ENCODE results near the gene ERC1. TPM values are rescaled to one million over a fixed set of nuclear protein-coding genes. Genes with fewer than 3 reads are reported as not detected.
"Not testable (repeated sequence)": the region's sequence is repeated elsewhere in the genome, so short reads cannot be mapped to it uniquely, and the experiment has no call there.

ERC1 gene
- total RNA-seq, 6 experiments from 2014 or later: 44.1 to 48.9 (median 47.9) TPM

- DNase-seq: no peak
- H3K4me1 Mint-ChIP-seq (ENCODE audit: low read depth): peaks cover 50% of the 10 kb centered on the region
- TF ChIP-seq, protein P1, sequence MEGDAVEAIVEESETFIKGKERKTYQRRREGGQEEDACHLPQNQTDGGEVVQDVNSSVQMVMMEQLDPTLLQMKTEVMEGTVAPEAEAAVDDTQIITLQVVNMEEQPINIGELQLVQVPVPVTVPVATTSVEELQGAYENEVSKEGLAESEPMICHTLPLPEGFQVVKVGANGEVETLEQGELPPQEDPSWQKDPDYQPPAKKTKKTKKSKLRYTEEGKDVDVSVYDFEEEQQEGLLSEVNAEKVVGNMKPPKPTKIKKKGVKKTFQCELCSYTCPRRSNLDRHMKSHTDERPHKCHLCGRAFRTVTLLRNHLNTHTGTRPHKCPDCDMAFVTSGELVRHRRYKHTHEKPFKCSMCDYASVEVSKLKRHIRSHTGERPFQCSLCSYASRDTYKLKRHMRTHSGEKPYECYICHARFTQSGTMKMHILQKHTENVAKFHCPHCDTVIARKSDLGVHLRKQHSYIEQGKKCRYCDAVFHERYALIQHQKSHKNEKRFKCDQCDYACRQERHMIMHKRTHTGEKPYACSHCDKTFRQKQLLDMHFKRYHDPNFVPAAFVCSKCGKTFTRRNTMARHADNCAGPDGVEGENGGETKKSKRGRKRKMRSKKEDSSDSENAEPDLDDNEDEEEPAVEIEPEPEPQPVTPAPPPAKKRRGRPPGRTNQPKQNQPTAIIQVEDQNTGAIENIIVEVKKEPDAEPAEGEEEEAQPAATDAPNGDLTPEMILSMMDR (IDR thresholded peaks at IDR 0.05): no peak
- H3K4me3 Mint-ChIP-seq: no peak overlapping the region
- H3K27ac Mint-ChIP-seq: no peak overlapping the region
- H3K36me3 Mint-ChIP-seq (ENCODE audit: low read depth): peaks cover 5% of the 10 kb centered on the region; the same call in 1 of the 2 replicates
- H3K27me3 Mint-ChIP-seq (ENCODE audit: insufficient read depth): no peaks in the 10 kb centered on the region; the same call in 1 of the 2 replicates
- H3K9me3 Mint-ChIP-seq: no peaks in the 10 kb centered on the region
These were observed 7.2 kb downstream of the ERC1 start for GRCh38 chr12:998020-998874.

DNA sequence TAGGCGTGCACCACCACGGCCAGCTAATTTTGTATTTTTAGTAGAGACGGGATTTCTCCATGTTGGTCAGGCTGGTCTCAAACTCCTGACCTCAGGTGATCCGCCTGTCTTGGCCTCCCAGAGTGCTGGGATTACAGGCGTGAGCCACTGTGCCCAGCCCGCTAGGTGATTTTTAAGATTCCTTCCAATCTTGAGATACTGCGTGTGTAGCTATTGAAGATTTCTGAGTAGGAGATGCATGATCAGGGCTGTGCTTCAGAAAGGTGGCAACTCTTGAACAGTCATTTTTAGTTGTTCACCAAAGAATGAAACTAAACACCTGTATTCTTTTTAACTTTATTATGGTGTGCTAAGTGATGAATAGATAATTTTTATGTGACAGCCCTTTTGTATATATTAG, 8.7 kb downstream of the ERC1 start:
- not testable (repeated sequence) for H3K4me3 Mint-ChIP-seq; H3K27ac Mint-ChIP-seq; H3K9me3 Mint-ChIP-seq; H3K36me3 Mint-ChIP-seq (ENCODE audit: low read depth); DNase-seq; H3K27me3 Mint-ChIP-seq (ENCODE audit: insufficient read depth)
- peaks cover 41% of the 10 kb centered on the region for H3K4me1 Mint-ChIP-seq (ENCODE audit: low read depth)

GRCh38 chr12:1001507-1001906, 10.5 kb downstream of the ERC1 start:
- TF ChIP-seq, protein P1 (IDR thresholded peaks at IDR 0.05): no peak
- no peak for DNase-seq
- Mint-ChIP-seq H3K27ac (no peak overlapping the region), H3K4me3 (no peak overlapping the region), H3K9me3 (no peaks in the 10 kb centered on the region), H3K36me3 (ENCODE audit: low read depth) (peaks cover 5% of the 10 kb centered on the region; the same call in 1 of the 2 replicates), H3K27me3 (ENCODE audit: insufficient read depth) (no peaks in the 10 kb centered on the region), H3K4me1 (ENCODE audit: low read depth) (peaks cover 24% of the 10 kb centered on the region)

DNA sequence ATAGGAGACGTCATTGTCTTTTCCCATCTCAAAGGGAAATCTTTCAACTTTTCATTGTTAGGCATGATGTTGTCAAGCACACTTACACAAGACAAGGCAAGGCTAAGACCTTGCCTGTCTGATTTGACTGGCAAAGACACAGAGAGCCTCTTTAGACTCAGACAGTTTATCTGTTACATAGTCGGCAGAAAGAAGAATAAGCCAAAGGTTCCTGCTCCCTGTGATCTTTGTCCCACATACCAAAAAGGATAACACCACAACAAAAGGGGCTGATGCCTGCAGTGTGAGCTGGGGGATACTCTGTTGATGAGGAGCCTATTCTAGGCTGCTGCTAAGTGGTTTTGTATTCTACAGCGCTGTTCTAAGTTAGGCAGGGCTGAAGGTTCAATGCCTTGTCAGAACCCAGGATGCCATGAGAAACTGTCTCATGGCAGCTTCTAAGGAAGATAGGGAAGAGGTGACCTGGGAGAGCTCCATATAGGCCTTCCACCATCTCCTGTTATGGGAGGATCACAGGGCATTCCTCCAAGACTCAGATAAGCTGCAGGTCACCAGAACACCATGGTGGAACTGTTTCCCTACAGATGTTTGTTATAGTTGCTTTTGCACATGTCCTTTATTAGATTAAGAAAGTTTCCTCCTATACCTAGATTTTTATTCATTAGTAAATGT, 12.7 kb downstream of the ERC1 start:
- Mint-ChIP-seq H3K9me3 (no peaks in the 10 kb centered on the region), H3K27ac (no peak overlapping the region), H3K4me1 (ENCODE audit: low read depth) (peaks cover 5% of the 10 kb centered on the region; the same call in 1 of the 2 replicates), H3K36me3 (ENCODE audit: low read depth) (peaks cover 5% of the 10 kb centered on the region; the same call in 1 of the 2 replicates), H3K27me3 (ENCODE audit: insufficient read depth) (no peaks in the 10 kb centered on the region), H3K4me3 (no peak overlapping the region)
- TF ChIP-seq, protein P1 (IDR thresholded peaks at IDR 0.05): no peak
- DNase-seq: no peak

- no peaks in the 10 kb centered on the region for H3K4me1 Mint-ChIP-seq (ENCODE audit: low read depth)
- no peaks in the 10 kb centered on the region for H3K27me3 Mint-ChIP-seq (ENCODE audit: insufficient read depth)
- DNase-seq: no peak
- H3K9me3 Mint-ChIP-seq: no peaks in the 10 kb centered on the region
- no peak overlapping the region for H3K4me3 Mint-ChIP-seq
- peaks cover 3% of the 10 kb centered on the region; the same call in 1 of the 2 replicates for H3K36me3 Mint-ChIP-seq (ENCODE audit: low read depth)
- TF ChIP-seq, protein P1 (IDR thresholded peaks at IDR 0.05): no peak
- H3K27ac Mint-ChIP-seq: no peak overlapping the region
These were observed 15.2 kb downstream of the ERC1 start for GRCh38 chr12:1006255-1006654.

- no peak overlapping the region for H3K4me3 Mint-ChIP-seq
- H3K27me3 Mint-ChIP-seq (ENCODE audit: insufficient read depth): no peaks in the 10 kb centered on the region
- H3K4me1 Mint-ChIP-seq (ENCODE audit: low read depth): no peaks in the 10 kb centered on the region
- DNase-seq: no peak
- H3K36me3 Mint-ChIP-seq (ENCODE audit: low read depth): no peaks in the 10 kb centered on the region; the same call in 1 of the 2 replicates
- H3K27ac Mint-ChIP-seq: no peak overlapping the region
- H3K9me3 Mint-ChIP-seq: no peaks in the 10 kb centered on the region
- TF ChIP-seq, protein P1 (IDR thresholded peaks at IDR 0.05): no peak
These were observed 16.3 kb downstream of the ERC1 start for GRCh38 chr12:1007276-1007675.

Measured in HFFc6 (cell line).